HG03280 (cell line): Measurements from ENCODE around the gene PTPRN2.
"Not testable (repeated sequence)": the region's sequence is repeated elsewhere in the genome, so short reads cannot be mapped to it uniquely, and the experiment has no call there.

Experiments used
- ATAC-seq: cut with Tn5 transposase; IDR thresholded peaks from one replicate; pipeline ENCODE4 v1.9.1; 2021; ENCODE audit warnings: mild to moderate bottlenecking, moderate library complexity; ENCODE audit not compliant: unreplicated experiment

The PTPRN2 gene

DNA sequence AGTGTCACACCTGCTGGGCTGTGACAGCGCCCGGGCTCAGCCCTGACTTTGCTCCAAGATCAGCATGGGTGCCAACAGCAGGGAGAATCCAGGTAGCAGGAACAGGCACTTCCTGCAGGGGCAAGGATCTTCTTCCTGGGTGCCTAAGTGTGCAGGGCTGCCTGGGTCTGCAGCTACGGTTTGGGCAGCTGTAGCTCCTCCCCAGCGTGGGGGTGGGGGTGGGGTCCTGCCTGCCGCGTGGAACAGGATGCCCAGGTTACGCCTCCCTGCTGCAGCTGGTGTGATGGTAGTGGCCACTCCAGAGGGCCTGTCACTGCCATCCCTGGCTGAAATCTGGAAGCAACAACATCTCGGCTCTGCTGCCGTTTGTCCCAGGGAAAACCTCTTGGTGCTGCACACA lies 981.5 kb downstream of the PTPRN2 start:
- ATAC-seq: no peak

DNA sequence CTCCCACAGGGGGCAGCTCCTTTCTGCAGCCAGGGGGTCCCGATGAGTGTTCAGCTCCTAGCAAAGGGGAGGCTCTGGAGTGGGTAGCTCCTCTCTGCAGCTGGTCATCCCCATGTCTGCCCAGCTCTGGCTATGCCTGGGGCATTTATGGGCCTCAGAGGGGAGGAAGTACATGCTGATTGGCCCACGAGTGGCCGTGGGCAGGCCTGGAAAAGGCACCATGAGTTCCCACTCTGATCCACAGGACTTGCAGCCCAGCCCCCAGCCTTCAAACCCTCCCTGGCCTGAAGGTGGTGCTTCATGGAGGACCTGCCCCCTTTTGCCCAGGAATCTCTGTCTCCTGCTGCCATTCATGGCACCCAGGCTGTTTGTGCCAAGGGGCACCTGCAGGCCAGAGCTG lies 982.0 kb downstream of the PTPRN2 start:
- ATAC-seq: no peak

DNA sequence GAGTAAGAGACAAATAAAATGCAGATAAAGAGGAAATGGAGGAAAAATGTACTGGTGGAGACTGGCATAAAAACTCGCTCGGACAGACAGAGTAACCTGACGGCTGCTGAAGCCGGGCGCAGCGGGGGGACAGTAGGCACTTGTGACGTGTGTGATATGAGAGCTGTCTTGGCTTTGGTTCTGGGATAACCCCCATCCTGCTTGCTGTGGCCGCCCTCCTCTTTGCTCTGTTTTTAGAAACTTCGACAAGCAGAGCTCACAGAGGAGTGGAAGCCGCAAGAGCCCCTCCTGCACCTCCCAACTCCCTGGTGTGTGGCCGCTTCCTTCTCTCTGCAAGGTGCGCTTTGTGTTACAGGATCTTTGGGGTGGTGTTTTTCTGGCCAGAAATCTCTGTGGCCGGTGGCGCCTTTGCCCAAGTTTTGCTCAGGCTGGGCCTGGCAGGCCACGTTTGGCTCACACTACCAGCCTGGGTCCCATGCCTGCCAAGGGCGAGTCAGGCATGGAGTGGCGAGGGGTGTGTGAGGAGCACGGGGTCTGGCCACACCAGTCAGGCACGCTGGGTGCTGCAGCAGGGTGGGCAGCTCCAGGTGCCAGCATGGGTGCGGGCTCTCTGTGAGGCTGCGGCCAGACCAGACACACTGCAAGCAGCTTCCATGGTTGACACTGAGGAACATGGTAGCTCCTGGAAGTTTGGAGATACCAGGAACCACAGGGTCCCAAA lies 982.8 kb downstream of the PTPRN2 start:
- ATAC-seq: no peak

DNA sequence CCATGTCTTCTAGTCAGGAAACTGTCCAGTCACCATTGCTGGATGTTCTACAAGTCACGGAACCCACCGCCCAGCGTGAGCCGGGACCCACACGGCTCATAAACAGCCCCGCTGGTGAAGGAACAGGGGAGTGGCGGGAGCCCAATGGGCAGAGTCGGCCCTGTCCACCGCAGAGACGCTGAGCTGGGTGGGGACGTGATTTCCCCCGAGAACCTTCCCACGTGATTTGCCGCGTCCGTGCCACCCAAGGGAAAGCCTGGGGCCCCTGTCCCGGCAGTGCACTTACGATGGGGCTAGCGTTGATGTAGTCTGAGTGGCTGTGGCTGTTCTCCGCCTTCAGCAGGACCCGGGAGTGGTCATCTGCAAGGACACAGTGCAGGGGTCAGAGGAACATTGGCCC lies 983.9 kb downstream of the PTPRN2 start:
- no peak for ATAC-seq

DNA sequence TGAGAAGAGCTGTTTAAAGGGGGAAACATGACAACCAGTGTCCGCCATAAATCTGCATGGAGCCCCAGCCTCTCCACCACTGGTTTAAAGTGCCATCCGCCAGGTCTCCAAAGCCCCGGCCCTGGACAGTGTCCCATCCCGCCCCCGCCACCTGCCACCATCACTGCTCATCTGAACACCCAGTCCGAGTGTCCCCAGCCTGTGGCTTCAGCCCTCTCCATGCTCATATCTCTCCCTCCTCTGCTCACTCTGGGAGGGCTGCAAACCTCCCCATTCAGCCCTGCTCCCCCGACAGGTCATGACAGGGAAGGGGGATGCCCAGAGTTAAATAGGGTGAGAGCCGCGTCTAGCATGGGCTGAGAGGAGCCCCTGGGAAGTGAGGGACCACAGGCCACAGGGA lies 984.6 kb downstream of the PTPRN2 start:
- ATAC-seq: no peak

DNA sequence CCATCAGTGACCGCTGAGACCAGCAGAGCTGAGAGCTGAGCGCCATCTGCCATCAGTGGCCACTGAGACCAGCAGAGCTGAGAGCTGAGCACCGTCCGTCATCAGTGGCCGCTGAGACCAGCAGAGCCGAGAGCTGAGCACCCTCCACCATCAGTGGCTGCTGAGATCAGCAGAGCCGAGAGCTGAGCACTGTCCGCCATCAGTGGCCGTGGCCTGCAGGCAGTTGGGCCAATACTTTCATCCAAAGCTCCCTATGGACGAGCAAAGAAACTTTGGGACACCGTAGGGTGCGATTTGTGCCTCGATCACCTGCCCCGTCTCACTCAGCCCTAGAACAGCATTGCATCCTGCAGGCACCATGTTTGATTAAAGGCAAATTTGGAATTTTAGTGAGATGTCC lies 985.0 kb downstream of the PTPRN2 start:
- no peak for ATAC-seq

DNA sequence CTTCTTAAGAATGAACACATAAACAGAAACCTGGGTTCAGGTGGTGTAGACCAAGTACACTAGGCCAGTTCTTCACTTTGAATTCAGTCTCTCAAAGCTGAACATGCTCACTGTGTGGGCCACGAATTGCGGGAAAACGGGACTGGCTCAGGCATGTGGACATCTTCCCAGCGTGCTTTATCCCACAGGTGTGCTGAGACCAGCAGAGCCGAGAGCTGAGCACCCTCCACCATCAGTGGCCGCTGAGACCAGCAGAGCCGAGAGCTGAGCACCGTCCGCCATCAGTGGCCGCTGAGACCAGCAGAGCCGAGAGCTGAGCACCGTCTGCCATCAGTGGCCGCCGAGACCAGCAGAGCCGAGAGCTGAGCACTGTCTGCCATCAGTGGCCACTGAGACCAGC lies 985.5 kb downstream of the PTPRN2 start:
- ATAC-seq: no peak

DNA sequence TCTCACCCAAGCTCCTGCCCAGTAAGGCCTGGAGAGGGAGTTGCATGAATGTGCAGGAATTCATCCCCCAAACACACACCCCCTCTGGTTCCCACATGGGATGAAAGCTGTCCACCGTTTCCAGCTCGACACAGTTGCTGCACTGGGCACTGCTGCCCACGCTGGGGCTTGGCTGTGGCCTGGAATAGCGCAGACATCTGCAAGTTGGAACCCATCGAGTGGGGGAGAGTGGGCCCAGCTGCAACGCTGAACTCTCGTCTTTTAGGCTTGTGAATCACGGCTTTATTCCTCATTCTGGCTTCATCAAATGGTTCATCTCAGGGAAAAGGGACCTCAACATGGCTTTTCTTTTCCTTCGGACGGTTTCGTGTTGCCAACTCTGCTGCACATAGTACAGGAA lies 986.1 kb downstream of the PTPRN2 start:
- no peak for ATAC-seq

DNA sequence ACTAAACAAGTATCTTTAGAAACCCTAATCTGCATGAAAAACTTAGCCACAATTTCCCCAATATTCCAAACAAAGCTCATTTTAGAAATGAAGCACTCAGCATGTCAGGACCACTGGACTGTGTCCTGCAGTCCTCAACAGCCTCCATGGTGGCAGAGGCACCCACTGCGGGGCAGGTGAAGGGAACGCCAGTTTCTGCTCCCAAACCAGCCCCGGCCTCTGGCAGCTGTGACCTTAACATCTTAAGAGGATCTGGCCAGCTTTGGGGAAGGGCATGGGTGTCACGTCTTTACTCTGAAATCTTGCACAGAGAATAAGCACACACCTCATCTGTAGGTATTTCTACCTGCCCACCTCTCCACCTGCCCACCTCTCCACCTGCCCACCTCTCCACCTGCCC lies 988.1 kb downstream of the PTPRN2 start:
- ATAC-seq: no peak

DNA sequence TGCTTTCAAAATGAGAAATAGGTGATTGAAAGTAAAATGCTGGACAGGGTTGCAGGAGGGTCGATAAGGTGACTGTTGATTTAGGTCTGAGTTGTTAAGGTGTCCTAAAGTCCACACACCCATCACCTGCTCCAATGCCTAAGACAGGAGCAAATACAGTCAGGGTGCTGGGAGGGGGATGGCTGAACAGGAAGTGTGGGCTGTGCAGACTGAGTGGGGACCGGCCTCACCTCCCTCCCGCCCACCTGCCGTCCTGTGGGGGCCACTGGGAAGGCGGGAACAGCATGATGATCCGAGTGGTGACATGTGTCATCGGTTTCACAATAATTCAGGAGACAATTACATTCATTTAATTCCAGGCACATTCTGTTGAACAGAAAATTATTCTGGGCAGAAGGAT lies 990.1 kb downstream of the PTPRN2 start:
- no peak for ATAC-seq

DNA sequence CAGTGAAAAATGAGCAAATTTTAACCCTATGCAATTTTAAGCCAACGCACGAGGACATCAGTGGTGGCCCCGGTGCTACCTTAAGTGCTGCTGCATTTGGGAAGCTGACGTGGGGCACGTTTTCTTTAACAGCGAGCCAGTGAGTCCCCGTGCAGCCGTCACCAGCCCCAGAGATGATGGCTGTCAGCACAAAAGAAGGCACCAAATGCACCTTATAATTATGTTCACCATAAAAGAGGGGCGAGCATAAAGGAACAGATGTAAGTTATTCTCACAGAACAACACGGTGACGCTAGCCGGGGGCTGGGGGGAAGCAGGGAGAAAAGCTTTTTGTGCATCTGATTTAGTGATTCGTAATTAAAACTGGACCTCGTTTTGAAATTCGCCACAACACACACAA lies 990.7 kb downstream of the PTPRN2 start:
- no peak for ATAC-seq

DNA sequence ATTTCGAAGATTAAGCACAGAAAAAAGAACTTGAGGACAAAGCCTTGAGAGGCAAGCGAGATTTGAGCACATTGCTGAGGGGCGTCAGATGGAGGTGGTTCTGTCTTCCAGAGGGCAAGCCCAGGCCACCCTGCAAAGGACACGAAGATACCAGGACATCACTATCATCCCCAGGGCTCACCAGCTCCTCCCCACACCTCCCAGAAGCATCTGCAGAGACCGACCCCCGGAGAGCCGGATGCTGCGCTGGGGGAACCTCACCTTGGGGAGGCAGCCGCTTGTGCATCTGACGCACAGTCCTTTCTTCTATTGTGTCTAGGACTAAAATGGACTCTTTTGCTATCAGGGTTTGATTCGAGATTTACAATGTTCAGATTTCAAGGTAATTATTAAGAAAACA lies 991.2 kb downstream of the PTPRN2 start:
- no peak for ATAC-seq

DNA sequence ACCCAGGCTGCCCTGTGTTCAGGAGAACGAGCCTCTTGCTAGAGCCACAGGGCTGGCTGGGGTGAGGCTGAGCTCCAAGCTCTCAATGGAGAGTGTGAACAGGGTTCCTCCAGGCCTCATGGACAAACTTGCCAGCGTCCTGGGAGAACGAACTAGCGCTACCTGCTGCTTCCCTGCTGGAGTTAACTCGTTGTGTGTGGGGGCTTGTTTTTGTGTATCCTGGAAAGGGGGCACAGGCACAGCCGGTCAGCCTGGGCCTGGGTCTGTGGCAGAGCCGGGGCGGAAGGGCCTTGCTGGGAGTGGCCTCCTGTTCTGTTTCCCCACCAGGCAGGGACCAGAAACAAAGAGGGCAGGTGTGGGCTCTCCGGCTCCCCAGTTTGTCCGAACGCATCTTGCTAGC lies 991.6 kb downstream of the PTPRN2 start:
- no peak for ATAC-seq

DNA sequence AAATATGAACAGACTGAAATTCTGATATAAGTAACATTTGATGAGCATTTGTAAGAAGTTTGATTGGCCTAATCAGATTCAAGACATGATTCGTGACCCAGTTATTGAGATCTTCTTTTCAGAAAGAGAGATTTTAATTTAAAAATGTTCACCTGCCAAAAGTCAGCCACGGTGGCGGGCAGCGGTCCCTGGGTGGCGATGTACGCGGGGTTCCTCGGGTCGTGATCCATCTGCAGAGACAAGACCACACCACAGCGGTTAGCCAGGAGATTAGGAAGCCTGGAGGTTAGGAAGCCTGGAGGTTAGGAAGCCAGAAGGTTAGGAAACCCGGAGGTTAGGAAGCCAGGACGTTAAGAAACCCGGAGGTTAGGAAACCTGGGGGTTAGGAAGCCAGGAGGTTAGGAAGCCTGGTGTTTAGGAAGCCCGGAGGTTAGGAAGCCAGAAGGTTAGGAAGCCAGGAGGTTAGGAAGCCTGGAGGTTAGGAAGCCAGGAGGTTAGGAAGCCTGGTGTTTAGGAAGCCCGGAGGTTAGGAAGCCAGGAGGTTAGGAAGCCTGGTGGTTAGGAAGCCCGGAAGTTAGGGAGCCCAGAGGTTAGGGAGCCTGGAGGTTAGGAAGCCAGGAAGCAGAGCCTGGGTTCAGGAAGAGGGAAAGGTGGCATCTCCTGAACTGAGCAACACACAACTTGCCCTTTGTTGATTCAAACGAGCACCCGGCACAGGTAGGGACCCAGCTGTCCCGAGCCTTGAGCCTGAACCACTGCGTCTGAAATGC lies 992.4 kb downstream of the PTPRN2 start:
- no peak for ATAC-seq

DNA sequence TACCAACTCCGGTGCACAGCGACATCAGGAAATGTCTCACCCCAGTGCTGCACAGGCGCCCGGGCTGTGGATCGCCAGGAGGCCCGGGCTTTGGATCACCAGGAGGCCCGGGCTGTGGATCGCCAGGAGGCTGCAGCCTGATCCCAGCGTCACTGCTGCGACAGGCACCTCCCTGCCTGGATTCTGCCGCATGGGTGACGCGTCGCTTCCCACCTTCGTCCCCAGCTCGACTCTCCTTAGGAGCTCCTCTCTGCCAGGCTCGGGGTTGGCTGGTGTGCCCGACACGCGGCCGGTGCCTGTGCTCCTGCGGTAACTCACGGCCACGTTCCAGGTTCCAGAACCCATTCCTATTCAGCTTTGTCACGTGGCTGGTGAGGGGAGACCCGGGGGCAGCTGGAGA lies 993.3 kb downstream of the PTPRN2 start:
- ATAC-seq: no peak

DNA sequence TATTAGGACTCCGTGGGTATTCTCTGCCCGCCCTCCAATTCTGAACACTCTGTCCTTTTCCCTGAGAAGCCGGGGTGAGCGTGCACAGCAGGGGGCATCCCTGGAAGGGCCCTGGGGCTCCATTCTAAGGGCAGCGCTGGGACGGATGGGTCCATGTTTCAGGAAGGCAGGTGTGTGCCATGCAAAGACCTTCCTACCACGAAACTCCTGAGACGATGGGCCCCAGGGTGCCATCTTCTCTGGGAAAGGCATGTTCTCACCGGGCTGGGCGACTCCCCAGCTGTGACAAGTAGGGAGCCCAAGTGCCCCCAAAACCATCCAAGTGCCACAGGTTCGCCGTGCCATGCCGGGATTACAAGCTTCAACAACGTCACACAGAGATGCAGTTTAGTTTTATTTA lies 994.1 kb downstream of the PTPRN2 start:
- ATAC-seq: no peak

DNA sequence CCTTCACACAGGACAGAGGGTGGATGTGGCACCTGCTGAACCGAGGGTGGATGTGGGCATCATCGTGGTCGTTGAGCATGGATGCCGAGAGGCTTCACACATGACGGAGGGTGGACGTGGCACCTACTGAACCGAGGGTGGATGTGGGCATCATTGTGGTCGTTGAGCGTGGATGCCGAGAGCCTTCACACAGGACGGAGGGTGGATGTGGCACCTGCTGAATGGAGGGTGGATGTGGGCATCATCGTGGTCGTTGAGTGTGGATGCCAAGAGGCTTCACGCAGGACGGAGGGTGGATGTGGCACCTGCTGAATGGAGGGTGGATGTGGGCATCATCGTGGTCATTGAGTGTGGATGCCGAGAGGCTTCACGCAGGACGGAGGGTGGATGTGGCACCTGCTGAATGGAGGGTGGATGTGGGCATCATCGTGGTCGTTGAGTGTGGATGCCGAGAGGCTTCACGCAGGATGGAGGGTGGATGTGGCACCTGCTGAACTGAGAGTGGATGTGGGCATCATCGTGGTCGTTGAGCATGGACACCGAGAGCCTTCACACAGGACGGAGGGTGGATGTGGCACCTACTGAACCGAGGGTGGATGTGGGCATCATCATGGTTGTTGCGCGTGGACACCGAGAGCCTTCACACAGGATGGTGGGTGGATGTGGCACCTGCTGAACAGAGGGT lies 994.8 kb downstream of the PTPRN2 start:
- ATAC-seq: not testable (repeated sequence)

DNA sequence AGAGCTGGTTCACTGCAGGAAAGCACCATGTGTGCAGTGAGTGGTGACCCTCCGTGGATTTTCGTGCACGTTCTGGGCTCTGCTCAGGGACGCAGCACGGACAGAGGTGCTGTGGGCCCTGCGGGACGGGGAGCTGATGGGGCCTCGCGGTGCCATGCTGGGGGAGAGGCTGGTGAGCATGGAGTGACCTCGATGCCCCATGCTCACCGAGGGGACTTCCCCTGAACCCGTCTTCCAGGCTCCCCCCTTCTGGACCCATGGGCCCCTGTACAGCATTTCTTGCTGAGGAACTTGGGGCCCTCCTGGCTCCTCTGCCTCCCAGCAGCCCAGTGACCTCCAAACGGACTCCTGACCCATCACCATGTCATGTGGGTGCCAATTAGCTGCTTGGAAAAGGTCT lies 997.1 kb downstream of the PTPRN2 start:
- ATAC-seq: no peak

DNA sequence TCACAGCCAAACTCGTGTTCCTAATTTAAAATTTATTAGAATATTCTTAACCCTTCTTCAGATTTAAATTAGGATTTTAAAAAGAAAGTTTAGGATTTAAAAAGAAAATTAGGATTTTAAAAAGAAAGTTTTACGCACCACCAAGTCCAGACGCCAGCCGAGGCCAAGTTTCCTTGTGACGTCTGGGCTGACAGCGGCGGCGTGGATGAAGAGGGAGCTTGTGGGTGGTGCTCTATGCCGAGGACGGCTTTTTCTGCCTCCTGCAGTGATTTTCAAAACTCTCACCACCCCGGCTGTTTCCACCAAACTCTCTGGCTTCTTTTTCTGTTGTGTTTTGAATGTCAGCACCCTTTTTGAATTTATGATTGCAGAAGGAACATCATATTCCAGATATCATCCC lies 997.9 kb downstream of the PTPRN2 start:
- no peak for ATAC-seq

DNA sequence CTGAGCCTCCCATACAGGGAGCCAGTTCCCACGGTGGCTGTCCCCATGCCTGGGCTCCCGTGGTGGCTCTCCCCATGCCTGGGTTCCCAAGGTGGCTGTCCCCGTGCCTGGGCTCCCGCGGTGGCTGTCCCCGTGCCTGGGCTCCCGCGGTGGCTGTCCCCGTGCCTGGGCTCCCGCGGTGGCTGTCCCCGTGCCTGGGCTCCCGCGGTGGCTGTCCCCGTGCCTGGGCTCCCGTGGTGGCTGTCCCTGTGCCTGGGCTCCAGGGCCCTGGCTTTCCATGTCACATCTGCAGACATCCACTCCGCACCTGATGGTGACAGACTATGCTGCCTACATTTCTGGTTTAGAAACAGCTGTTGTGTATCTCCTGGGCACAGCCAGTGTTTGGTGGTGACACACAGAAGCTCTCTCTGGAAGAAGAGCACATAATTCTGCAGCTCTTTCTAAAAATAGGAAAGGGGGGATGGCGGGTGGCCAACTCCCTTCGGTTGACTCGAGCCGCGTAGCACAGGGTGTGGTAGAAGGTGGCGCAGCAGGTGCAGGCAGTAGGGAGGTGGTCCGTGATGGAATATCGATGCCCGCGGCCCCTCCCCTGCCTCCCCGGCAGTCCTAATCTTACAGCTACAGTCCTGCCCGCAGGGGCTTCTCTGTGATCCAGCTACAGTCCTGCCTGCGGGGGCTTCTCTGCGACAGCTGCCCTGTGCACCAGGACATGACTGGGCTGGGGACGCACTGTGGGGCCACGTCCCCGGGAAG lies 999.6 kb downstream of the PTPRN2 start:
- ATAC-seq: no peak

DNA sequence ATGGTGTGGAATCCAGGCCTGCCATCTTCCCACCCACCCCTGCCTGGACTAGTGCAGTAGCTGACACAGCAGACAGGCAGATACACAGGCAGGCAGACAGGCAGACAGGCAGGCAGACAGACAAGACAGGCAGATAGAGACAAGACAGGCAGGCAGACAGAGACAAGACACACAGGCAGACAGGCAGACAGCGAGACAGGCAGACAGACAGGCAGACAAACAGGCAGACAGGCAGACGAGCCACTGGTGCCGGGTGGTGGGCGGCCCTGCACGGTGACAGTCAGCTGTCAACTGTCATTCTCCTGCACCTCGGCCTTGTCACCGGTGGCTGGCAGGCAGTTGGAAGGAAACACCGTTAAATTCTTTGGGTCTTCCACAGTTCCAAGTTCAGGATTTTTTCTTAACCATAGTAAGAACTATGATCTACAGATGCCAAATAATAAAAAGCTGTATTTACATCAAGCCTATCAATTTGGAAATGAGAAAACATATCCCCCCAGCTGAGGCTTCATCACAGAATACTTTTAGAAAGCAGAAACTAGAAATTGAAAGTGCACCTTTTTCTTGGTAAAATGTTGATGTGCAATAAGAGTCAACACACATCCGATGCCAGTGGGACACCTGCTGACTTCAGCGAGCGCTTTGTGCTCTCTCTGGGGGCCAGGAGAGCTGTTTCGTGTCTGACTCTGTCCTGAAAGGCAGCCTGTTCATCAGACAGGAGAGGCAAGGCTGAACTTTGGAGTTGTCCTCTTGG lies 1000.4 kb downstream of the PTPRN2 start:
- ATAC-seq: no peak
